GM12875 (cell line): ENCODE data around the gene PBXIP1.
A peak's percentile ranks its signal among the peaks of the same experiment; 100 is the strongest.

Experiments
- H3K4me3 ChIP-seq: one replicate; pipeline ENCODE4 v1.5.1; 2011; ENCODE audit warnings: low read depth, low read length, control low read depth
- CTCF ChIP-seq: IDR thresholded peaks from 2 replicates; pipeline ENCODE4 v1.5.1; 2011; ENCODE audit warnings: low read depth, mild to moderate bottlenecking, control low read depth, inconsistent platforms, low read length, moderate library complexity, borderline replicate concordance; ENCODE audit not compliant: insufficient read depth

PBXIP1 gene

GRCh38 chr1:154936555-154937084 lies 19.3 kb downstream of the PBXIP1 start, which contains the start of gene PMVK:
PMVK (minus strand) TSS chr1:154936719; CDS start chr1:154936685, 34 bp downstream.
- peak within 1 kb of the TSS; percentile 66 for H3K4me3 ChIP-seq
- 0 out of 2 replicates have a peak, but pooled peaks have one; percentile 25 for TF ChIP-seq CTCF

GRCh38 chr1:154935749-154936554 lies 19.9 kb downstream of the PBXIP1 start:
- peak overlapping the region; percentile 66 for H3K4me3 ChIP-seq
- TF ChIP-seq CTCF, result no peak

- TF ChIP-seq CTCF, result no peak
- H3K4me3 ChIP-seq, result no peak overlapping the region
Observed at GRCh38 chr1:154934358-154934948, 21.4 kb downstream of the PBXIP1 start.

GRCh38 chr1:154931940-154932487 lies 23.9 kb downstream of the PBXIP1 start:
- TF ChIP-seq CTCF, result no peak
- H3K4me3 ChIP-seq, result no peak overlapping the region

GRCh38 chr1:154926201-154926600 lies 29.7 kb downstream of the PBXIP1 start:
- no peak for TF ChIP-seq CTCF
- no peak overlapping the region for H3K4me3 ChIP-seq

- no peak overlapping the region for H3K4me3 ChIP-seq
Observed at GRCh38 chr1:154925335-154926170, 30.3 kb downstream of the PBXIP1 start.

More at GRCh38 chr1:154925335-154926170, 30.3 kb downstream of the PBXIP1 start:
- TF ChIP-seq CTCF, result no peak
